HTERT RPE-1 (cell line): ENCODE measurements around the gene NAALADL1.
"Not testable (repeated sequence)": the region's sequence is repeated elsewhere in the genome, so short reads cannot be mapped to it uniquely, and the experiment has no call there.

Source experiments
- in situ Hi-C: fragments of 300-500 bp; cut with MboI; formaldehyde crosslinking; loops from 4 replicates; pipeline ENCODE4 v1.14.3; 2020; ENCODE audit warnings: low sequenced_read_pairs

Gene NAALADL1

GRCh38 chr11:65017937-65018336, 40.4 kb downstream of the NAALADL1 start:
- in situ Hi-C loops = no loop called here

- in situ Hi-C loops = no loop called here
These were observed 41.6 kb downstream of the NAALADL1 start for GRCh38 chr11:65016705-65017104.

- in situ Hi-C loops = no loop called here
These were observed 43.6 kb downstream of the NAALADL1 start for GRCh38 chr11:65014726-65015227.

GRCh38 chr11:65013888-65014725, 44.2 kb downstream of the NAALADL1 start, which contains the start of gene ARL2:
Gene ARL2, plus strand, starts transcription at chr11:65014160. Its CDS starts 48 bp downstream, at chr11:65014208.
- in situ Hi-C loops = no loop called here

- in situ Hi-C loops = no loop called here
These were observed 45.0 kb downstream of the NAALADL1 start for GRCh38 chr11:65013130-65013887.

- in situ Hi-C loops = no loop called here
These were observed 49.5 kb downstream of the NAALADL1 start for GRCh38 chr11:65008873-65009272.

- in situ Hi-C loops = no loop called here
These were observed 50.3 kb downstream of the NAALADL1 start for GRCh38 chr11:65008016-65008415.

GRCh38 chr11:65003968-65004367, 54.4 kb downstream of the NAALADL1 start:
- in situ Hi-C loops = not testable (repeated sequence)

GRCh38 chr11:65003282-65003681, 55.1 kb downstream of the NAALADL1 start:
- in situ Hi-C loops = no loop called here

- in situ Hi-C loops = no loop called here
These were observed 55.6 kb downstream of the NAALADL1 start for GRCh38 chr11:65002706-65003105.

- in situ Hi-C loops = no loop called here
These were observed 58.9 kb downstream of the NAALADL1 start for GRCh38 chr11:64999478-64999877.

GRCh38 chr11:64998690-64999431, 59.5 kb downstream of the NAALADL1 start:
- in situ Hi-C loops = no loop called here

GRCh38 chr11:64998141-64998540, 60.2 kb downstream of the NAALADL1 start:
- in situ Hi-C loops = no loop called here

- in situ Hi-C loops = no loop called here
These were observed 61.5 kb downstream of the NAALADL1 start, which contains the start of gene BATF2 for GRCh38 chr11:64996710-64997380. Gene BATF2, minus strand, starts transcription at chr11:64996971. Its CDS starts 57 bp downstream, at chr11:64996914.

- in situ Hi-C loops = no loop called here
These were observed 62.0 kb downstream of the NAALADL1 start for GRCh38 chr11:64996327-64996709.
